OCI-LY7 (cell line): Measurements from ENCODE around the gene UGT1A9.

Experiments used
- CTCF ChIP-seq: fragments of 200-600 bp; sonication (generic); conservative IDR thresholded peaks from 2 replicates; pipeline ENCODE4 v1.5.1; 2014; ENCODE audit warnings: mild to moderate bottlenecking, antibody characterized with exemption, low read length, moderate library complexity, mixed read lengths
- EZH2phosphoT487 ChIP-seq: fragments of 200-600 bp; sonication (generic); IDR thresholded peaks from 2 replicates; pipeline ENCODE4 v1.6.1; 2018; ENCODE audit warnings: low read depth, borderline replicate concordance, mild to moderate bottlenecking, mixed run types, antibody characterized with exemption, low read length, moderate library complexity, mixed read lengths

GRCh38 chr2:233822101-233822771 is 150.5 kb downstream of the UGT1A9 start:
- no peak for TF ChIP-seq CTCF
- no peak for TF ChIP-seq EZH2phosphoT487
